ENCODE results near the gene COL6A6.

COL6A6 gene, protein sequence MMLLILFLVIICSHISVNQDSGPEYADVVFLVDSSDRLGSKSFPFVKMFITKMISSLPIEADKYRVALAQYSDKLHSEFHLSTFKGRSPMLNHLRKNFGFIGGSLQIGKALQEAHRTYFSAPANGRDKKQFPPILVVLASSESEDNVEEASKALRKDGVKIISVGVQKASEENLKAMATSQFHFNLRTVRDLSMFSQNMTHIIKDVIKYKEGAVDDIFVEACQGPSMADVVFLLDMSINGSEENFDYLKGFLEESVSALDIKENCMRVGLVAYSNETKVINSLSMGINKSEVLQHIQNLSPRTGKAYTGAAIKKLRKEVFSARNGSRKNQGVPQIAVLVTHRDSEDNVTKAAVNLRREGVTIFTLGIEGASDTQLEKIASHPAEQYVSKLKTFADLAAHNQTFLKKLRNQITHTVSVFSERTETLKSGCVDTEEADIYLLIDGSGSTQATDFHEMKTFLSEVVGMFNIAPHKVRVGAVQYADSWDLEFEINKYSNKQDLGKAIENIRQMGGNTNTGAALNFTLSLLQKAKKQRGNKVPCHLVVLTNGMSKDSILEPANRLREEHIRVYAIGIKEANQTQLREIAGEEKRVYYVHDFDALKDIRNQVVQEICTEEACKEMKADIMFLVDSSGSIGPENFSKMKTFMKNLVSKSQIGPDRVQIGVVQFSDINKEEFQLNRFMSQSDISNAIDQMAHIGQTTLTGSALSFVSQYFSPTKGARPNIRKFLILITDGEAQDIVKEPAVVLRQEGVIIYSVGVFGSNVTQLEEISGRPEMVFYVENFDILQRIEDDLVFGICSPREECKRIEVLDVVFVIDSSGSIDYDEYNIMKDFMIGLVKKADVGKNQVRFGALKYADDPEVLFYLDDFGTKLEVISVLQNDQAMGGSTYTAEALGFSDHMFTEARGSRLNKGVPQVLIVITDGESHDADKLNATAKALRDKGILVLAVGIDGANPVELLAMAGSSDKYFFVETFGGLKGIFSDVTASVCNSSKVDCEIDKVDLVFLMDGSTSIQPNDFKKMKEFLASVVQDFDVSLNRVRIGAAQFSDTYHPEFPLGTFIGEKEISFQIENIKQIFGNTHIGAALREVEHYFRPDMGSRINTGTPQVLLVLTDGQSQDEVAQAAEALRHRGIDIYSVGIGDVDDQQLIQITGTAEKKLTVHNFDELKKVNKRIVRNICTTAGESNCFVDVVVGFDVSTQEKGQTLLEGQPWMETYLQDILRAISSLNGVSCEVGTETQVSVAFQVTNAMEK (N-terminal part only)

DNA sequence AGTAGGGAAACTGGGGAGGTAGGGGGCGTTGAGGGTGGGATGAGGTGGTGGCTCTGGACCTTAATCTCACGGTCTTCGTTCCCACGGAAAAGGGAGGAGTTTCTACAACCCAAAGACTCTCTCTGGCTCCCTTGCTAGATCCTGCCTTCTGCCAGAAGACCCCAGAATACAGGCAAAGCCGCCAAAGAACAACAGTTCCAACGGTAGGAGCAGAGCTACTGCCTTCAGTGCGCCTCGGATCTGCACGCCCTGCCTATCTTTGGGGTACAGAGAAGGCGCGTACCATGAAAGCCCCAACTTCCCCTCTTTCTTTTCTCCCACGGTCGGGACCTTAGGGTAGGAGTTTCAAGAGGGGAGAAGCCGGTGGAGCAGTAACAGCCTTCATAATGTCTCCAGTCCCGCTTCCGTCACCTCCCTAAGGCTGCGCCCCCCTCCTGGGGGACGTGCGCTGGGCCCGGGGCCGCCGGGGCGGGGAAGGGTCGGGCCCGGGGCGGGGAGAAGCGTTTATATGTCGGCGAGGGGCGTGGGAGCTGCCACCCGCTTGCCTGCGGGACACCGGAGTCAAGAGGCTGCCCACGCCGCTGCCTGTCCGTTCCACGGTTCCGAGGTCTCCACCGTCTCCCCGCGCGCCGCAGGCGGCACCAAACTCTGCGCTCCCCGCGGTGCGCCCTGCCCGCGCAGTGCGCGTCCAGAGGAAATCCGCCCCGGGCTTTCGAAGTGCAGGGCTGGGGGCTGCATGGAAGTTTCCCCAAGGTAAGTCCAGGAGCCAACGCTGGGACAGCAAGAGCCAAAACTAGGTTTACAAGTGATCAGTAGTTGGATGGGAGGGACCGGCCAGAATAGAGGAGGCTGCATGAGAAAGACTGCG, at the start of gene COL6A6:
TSS of gene COL6A6 (plus strand) at position 533 of the 868 bp plus-strand sequence. CDS start 43,188 bp downstream, outside the sequence.
- no peak for DNase-seq (ENCODE audit: low spot score)

DNA sequence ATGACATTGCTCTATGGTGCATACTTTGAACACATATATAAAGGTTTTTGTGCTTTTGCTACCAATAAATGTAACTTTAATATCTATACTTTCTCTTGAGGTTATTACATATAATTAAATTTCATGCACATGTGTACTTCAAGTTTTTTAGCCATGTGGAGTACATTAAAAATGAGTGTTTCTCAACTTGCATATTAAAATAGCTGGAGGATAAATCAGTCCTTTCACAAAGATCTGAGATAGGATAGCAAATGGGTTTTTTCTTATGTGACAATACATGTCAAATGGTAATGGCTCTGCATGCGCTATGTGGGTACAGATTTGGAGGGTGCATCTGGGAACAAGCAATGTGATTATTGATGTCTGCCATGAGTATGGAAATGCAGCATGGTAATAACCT, 48.7 kb upstream of the COL6A6 start:
- DNase-seq (ENCODE audit: low spot score), result no peak

DNA sequence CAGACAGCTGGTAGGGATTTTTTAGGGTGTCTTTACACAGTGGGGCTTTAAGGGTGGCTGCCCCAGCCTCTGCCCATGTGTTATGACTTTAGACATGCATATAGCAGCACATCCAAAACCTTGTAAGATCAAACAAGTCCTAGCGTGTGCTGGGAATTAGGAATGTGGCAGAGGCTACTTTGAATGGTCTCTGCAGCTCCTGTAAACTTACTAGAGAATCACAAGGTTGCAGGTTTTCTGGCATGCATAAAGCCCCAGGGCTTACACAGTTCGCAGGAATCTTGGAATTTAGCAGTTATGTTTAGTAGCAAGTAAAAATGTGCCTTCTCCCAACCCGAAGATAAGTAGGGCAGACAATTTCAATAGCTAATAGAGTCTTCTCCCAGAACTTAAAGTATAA, 46.9 kb upstream of the COL6A6 start:
- no peak for DNase-seq (ENCODE audit: low spot score)

DNA sequence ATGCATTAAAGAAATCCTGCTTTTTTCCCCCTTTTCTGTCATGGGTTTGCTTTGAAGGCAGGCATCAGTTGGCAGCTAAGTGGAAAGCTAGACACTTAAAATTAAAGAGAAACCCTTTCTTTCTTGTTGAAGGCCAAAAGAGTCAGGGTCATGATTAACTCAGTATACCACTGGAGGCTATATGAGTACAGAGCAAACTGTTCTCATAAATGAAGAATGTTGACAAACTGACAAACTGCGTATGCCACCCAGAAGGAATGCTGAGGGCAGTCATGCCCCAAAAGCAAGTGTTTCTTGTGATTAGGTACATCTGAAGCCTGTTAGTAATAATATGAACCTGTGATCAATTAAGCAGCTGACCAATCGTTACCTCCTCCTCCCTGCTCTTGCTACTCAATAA, 43.6 kb upstream of the COL6A6 start:
- DNase-seq (ENCODE audit: low spot score), result no peak

DNA sequence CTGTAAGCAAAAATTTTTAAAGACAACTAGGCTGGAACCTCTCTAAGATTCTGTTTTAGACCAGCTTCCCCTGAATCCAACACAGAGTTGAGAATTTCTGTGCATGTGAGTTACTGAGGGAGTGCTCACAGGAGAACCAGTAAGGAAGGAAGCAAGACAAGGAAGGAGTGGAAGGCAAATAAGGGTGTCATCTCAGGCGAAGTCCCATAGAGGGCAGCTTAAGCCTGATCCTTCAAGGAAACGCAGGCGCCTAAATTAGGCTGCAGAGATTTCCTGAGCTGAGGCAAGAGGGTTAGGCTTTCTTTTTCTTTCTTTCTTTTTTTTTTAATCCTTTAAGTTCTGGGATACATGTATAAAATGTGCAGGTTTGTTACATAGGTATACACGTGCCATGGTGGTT, 36.2 kb upstream of the COL6A6 start:
- DNase-seq (ENCODE audit: low spot score), result no peak

DNA sequence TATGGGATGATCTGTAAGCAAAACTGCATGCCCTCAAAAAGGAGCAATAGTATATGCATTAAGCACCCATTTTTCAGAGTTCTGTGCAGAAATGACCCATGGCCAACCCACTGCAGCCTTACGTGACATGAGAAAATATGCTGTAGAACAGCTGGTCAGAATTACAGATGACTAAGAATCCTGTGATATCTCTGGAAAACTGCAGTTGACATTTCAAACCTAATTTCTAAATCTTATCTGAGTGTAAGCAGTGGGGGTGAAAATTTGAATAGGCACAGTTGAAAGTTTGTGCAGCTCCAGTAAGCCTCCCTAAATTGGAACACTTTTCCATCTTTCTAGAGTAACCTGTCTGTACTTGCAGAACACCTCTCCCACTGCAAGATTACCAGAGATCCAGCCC, 28.7 kb upstream of the COL6A6 start:
- DNase-seq (ENCODE audit: low spot score), result no peak

DNA sequence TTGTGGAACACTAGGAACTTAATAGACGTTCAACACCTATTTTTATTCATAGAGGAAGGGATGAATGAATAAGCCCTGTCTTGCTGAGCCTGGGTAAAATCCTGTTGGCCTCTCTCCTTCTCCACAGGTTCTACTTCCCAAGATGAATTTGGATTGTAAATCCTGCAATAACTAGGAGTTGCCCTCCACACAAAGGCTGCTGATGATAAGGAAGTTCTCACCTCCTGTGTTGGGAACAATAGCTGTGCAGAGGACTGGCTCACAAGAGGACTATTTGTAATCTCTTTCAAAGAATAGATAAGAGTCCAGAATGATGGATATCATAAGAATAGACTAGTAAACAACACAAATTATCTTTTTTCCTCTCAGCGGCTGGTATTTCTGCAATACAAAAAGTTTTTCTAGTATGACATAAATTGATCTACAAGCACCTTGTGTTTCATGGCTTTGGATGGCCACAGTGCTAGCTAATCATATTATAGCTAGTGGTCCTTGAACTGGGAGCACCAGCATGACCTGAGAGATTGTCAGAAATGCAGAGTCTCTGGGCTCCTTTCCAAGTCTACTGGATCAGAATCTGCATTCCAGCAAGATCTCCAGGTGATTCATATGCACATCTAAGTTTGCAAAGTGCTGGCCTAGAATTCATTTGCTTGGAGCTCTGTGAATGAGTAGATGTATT, 28.1 kb upstream of the COL6A6 start:
- no peak for DNase-seq (ENCODE audit: low spot score)

DNA sequence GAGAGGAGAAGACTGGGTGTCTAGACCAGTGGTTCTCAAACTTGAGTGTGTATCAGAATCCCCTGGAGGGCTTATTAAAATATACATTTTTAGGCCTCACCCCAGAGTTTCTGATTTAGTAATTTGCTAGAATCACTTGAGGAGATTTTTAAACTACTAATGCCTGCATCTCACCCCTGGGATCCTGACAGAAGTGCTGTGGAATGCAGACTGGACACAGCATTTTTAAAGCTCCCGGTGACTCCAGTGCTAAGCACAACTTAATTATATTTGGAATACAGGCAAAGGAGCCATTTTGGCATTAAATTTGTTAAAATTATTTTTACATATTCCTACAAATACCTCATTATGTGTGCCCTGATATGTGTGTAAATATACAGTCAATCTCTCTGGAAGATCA, 26.7 kb upstream of the COL6A6 start:
- DNase-seq (ENCODE audit: low spot score), result no peak

DNA sequence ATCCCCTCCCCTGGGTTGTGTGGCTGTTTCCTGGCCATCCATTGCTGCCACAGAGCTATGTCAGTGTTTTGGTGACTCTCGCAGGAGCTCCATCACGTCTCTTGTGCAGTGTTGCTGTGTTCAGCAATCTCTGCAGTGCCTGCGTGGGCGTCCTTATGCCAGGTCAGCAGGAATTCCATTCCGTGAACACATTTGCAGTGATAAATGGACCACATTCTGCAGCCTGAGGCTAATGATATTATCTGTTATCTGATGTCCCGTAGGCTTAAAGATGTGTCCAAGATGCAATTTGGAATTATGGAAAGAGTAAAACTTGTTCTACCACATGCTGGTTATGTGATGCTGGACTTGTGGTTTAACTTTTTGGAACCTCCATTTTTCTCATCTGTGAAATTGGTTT, 25.5 kb upstream of the COL6A6 start:
- no peak for DNase-seq (ENCODE audit: low spot score)

DNA sequence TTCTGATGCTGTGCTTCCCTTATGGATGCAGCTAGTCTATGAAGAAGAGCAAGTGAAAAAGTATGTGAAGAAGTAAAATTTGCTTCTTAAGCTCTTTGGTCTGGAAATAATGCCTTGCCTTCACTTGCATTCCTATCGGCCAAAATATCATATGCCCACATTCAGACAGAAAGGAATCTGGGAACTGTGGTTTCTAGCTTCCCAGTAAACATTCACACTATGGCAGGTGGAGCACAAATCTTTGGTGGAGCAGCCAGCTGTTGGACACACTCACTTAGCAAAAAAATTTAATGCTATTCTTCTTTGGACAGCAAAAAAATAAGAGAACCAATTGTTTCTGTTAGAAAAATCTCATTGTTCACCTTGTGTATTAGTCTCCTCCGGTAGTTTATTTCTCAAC, 12.3 kb upstream of the COL6A6 start:
- DNase-seq (ENCODE audit: low spot score), result no peak

DNA sequence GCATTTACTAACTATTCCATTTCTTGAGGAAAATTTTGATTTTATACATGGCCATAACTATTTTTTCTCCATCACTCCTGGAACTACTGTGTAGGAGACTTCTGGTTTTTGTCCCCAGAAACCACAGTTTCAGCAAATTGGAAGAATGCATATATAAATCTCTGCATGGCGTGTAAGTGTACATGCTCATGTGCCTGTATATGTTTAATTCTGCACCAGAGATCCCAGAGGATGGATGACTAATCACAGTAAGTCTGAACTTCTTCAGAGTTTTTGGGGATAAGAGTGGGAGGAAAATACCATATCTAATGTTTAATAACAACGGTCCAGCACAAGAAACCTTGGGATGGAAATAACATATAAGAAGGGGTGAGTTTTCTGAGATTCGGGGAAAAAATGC, 10.9 kb upstream of the COL6A6 start:
- no peak for DNase-seq (ENCODE audit: low spot score)

DNA sequence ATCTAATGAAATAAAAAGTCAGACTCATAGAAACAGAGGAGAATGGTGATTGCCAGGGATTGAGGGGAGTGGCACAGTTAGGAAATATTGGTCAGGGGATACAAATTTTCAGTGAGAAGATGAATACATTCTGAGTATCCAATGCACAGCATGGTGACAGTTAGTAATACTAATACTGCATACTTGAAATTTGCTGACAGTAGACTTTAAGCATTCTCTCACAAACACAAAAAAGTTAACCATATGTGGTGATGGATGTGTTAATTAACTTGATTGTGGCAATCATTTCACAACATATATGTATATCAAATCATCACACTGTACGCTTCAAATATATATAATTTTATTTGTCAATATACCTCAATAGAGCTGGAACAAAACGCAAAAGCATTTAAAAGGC, 9.2 kb upstream of the COL6A6 start:
- DNase-seq (ENCODE audit: low spot score), result no peak

DNA sequence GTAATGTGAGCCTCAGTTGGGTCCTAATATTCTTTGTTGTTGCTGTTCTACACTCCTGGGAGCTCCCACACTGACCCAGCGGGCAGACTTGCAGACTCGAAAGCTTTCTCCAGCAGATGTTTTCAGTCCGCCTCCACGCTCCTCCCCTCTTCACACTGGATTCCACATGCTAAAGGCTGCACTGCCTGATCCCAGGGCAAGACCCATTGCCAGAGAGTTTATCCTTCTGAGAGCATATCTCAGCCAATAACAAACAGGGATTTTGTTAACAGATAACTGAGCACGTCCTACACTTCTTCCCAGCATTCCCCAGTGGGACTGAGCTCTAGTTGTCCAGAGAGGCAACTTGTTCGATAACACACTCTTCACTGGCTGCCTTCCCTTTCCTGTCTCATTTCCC, 8.0 kb upstream of the COL6A6 start:
- DNase-seq (ENCODE audit: low spot score), result no peak

DNA sequence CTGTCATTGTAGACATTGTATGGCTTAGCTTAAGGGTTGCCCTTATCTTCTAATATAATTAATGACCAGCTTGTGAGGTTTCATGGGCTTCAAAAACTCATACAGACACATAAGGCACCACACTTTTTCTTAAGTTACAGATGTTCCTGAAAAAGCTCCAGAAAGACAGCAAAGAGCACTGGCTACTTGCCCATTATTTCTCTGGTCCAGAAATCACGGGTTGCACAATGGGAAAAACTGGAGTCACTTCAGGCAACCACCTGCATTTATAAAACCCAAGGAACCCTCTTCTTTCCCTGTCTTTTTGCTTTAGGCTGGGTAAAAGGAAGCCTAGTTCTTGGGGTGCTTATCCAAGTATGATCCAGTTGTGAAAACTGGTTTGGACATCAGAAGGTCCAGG, 2.3 kb upstream of the COL6A6 start:
- DNase-seq (ENCODE audit: low spot score), result no peak

DNA sequence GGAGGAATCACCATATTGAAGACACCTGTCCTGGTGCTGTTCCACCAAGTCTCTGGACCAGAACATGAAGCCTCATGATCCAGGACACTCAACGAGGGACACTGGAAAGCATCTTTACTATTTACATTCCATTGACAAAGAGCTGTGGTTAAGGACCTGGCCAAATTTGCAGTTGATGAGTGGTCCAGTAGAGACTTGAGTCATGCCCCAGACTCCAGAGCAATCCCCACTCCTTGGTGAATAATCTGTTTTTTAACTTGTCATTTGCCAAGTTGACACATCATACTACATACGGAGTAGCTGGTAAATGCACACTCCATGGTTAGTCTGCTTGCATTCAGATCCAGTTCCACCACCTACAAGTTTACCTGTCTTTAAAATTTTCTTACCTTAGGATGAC, 1.2 kb upstream of the COL6A6 start:
- no peak for DNase-seq (ENCODE audit: low spot score)

DNA sequence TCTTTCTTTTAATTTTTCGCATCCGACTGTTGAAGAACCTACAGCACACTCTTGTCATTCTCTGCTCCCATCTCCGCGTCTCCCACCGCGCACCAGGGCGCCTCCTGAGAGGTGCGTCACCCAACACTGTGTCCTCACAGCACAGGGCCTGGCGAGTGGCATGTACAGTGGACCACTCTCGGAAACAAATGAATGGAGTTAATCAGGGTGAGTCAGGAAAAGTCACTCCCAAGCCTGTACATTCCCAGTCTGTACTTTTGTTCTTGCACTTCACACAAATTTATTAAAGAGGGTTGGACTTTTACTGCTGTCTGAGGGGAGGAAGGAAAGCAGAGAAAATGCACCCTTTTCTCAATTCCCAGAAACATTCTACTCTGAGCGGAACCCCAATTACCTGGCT, 625 bp downstream of the COL6A6 start:
- DNase-seq (ENCODE audit: low spot score), result no peak

DNA sequence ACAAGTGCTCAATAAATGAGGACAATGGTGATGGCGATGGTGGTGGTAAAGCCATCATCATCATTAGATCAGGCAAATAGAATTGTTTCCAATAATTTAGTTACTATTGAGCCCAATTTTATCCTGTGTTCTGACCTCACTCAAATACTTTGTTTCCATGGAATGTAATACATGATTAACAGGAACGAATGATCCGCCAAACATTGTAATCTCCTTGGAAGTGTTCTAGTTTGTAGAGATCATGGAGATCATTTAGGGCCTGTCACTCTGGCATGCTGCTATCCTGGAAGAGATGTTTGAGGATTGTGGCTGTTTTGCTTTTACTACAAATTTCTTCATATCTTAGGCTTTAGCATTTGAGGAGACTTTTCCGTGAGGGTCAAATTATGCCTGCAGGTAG, 2.8 kb downstream of the COL6A6 start:
- no peak for DNase-seq (ENCODE audit: low spot score)

DNA sequence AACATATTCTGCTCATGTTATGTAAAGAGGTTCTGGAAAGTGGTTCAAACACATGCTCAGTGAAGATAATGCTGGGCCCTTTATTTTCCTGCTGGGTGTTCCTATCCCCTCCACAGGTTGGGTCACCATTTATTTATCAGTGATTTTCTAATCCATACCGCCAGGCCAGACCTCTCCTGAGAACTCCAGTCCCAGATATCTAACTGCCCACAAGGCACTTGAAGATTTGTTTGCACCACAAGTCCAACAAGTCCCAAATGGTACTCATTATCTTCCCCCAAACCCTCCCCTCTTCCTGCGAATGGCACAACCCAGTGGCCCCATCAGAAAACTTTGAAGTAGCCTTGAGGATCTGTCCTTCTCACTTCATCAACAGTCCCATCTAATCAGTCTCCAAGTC, 5.4 kb downstream of the COL6A6 start:
- no peak for DNase-seq (ENCODE audit: low spot score)

DNA sequence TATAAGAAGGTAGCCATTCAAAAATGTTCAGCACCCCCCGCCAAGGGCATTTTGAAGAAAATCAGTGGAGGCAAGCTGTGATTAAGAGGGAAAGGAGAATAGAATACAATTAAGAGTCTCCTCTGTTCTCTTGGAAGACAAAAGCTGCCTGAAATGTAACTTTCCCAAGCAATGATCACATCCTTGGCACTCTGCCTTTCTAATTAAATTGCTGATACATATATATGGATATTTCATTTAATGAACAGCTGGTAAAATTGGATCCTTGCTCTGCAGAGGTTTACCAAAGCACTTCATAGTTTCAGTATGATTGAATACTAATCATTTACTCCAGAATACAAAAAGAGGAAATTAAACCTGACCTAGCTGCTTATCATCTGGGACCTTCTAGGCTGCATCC, 10.4 kb downstream of the COL6A6 start:
- no peak for DNase-seq (ENCODE audit: low spot score)

DNA sequence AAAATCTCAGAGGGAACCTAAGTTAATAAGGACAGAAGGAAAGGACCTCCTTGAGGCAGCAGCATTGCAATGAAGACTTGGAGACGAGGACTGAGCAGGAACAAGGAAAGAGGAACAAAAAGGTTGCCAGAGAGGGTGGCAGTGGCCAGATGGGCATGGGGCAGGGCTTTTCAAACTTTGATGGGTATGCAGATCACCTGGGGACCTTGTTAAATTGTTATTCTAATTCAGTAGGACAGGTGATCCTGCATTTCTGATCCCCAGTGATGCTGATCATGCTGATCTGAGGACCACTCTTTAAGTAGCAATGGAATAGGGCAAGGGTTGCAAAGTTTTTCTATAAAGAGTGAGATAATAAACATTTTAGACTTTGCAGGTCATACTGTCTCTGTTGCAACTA, 11.1 kb downstream of the COL6A6 start:
- DNase-seq (ENCODE audit: low spot score), result no peak
